NCI-H1048 (cell line): ENCODE results near the gene R3HDM4.

Experiments
- DNase-seq: peaks from one replicate; lab custom pipeline; 2025; lab: John Stamatoyannopoulos, UW

Gene R3HDM4

DNA sequence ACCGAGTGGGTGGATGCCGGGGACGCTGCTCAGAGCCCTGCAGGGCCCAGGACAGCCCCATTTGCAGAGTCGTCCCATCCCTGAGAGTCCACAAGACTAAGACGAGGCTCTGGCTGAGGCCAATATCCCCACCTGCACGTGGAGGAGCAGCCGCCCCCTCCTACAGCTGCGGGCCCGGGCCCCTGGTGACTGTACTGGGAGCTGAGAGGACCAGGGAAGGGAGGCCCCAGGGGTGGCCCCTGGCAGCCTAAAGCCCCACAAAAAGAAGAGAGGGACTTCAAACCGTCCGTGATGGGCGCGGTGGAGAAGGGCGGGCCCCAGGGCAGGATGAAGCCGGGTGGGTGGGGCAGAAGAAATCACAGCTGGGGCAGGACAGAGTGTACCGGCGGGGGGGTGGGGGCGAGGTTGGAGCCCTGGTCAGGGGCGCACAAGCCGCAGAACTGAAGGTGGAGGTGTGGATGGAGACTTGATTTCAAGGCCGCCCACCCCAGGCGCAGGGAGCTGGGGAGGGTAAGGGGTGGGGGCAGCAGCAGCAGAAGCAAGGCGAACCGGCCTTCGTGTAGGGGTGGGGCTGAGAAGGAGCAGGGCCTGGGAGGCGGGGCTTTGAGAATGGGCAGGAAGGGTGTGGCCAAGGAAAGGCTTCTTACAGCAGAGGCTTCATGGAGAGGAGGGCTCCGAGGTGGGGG lies 40.6 kb downstream of the R3HDM4 start:
- no peak for DNase-seq

DNA sequence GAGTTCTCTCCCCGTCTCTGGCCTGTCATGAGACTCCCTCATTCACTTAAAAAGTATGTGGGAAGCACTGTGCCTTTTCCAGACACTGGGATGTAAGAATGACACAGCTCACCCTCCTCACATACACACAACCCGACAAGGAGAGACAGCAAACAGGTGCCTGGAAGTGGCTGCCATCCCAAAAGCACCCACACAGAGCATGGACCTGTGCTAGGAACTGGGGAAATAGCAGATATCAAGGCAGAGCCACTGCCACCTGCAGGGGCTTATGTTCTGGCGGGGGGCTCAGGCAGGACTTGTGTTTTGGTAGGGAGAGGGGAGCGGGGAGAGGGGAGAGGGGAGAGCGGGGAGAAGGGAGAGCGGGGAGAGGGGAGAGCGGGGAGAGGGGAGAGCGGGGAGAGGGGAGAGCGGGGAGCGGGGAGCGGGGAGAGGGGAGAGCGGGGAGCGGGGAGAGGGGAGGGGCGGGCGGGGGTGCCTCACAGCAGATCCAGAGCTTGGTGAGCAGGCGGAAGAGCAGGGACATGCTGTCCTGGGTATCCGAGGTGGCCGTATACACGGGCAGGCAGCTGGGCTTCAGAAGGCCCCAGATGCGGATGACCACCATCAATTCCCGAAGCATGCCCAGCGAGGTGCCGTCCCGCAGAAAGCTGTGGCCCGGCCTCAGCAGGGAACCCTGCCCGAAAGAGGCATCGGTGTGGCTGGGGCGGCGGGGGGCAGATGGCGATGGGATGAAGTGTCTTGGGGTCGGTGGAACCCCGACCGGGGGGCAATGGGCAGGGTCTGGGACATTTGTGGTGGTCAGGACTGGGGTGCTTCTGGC lies 41.4 kb downstream of the R3HDM4 start:
- no peak for DNase-seq

DNA sequence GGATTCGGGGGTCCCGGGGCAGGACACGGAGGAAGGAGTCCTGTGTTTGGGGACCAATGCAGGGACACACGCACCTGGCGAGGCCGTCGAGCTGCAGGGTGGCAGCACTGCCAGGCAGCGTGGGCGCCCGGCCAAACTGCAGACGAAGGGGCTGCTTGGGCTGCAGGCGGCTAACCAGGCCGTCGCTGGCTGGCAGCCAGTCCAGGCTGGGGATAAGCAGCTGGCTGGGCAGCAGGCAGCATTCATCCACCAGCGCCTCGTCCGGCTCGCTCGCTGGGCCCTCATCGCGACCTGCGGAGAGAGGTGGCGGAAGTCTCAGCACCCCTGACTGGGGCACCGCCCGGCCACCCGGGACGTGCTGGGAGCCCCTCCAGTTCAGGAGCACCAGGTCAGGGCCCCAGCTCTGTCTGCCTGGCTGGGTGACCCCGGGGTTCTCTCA lies 42.0 kb downstream of the R3HDM4 start:
- DNase-seq = no peak

DNA sequence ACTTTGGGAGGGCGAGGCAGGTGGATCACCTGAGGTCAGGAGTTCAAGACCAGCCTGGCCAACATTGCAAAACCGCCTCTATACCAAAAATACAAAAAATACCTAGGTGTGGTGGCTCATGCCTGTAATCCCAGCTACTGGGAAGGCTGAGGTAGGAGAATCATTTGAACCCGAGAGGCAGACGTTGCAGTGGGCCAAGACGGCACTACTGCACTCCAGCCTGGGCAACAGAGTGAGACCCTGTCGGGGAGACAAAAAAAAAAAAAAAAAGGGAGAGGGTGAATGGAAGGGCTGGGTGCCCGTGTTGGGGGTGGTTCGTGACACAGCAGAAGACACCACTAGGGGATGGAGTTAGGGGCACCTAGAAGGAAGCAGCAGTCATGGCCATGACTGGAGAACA lies 42.7 kb downstream of the R3HDM4 start:
- DNase-seq = no peak

DNA sequence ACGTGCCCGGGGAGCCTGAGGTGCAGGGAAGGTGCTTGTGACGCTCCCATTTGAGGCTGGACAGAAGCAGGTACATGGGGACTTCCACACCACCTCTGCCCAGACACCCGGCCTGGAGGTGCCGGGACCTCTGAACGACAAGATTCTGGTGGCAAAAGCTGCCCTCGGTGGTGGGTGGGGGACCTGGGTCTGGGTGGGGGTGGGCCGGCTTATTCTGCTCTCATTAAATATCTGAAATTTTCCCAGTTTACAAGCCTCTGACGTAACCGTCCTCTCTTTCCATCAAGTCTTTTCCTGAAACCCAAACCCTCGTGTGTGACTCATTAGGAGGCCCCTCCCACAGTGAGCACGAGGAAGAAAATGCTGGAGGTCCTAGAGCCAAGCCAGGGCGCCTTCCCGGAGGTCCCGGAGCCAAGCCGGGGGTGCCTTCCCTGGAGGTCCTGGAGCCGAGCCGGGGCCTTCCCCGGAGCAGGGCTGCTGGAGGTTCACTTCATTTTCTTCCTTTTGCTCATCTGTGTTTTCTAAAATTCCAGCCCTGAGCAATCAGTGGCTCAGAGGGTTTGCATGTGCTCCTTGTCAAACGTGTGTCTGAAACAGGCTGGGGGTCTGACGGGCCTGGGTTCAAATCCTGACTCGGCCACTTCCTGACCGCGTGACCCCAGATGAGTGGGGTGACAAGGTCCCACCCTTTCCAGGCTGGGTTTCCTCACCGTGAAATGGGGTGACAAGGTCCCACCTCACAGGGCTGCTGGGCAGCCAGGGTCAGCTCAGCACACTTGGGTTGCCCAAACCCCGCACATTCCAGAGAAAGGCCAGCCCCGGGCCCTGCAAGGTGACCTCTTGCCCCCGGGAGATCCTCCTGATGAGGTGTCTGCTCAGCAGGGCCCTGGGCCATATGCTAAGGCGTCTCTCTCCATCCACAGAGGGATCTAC lies 43.5 kb downstream of the R3HDM4 start:
- no peak for DNase-seq

DNA sequence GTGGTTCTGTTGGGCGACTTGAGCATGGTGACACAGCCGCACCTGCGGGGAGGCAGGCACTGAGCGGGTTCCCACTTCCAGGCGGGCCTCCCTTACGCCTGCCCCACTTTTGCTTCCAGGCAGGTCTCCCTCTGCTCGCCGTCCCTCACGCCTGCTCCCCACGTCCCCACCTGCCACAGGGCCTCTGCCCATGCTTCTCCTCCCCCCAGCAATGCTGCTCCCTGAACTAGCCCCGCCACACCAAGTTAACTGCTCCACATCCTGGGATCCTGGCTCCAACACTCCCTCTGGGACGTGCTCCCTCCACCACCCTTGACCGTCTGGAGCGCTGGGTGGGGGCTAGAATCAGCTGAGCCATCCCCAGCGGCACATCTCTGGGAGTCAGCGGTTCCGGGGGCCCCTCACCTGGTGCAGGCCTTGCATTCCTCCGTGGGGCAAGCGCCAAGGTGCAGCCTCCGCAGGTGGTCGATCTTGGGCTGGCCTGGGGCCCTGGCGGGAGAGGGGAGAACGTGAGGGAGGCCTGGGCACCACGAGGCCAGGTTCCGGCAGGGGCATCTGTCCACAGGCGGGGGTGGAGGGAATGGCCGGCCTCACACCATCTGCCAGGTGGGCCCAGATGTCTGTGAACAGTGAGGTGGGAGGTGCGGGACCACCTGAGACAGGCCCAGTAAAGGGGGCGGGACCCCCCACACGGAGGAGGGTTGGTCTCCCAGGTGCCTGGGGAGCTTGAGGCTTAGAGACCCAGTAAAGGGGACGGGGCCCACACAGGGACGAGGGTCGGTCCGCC lies 44.4 kb downstream of the R3HDM4 start:
- no peak for DNase-seq

DNA sequence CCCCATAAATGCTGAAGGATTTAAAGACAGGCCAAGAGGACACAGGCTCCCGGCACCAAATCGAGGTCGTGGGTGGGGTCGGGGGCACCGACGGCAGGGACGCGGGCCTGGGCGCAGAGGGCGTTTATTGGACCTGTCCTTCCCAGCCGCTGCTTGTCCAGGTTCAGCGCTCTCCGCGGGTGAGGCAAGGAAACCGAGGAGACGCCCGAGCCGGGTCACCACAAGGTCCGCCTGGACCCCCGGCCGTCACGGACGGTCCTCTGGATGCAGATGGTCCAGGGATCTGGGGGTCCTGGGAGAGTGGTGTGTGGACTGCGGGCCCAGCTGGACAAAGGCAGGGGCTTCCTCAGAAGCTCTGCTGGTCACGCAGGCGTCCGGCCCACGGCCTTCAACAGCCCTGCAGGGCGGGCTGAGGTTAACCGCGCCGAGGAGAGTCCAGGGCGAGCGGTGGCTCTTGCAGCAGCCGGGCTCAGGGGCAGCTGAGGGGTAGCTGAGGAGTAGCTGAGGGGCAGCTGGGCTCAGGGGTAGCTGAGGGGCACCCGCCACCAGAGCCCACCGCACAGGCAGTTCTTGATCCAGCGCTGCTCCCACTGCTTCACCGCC lies 45.1 kb downstream of the R3HDM4 start:
- no peak for DNase-seq

DNA sequence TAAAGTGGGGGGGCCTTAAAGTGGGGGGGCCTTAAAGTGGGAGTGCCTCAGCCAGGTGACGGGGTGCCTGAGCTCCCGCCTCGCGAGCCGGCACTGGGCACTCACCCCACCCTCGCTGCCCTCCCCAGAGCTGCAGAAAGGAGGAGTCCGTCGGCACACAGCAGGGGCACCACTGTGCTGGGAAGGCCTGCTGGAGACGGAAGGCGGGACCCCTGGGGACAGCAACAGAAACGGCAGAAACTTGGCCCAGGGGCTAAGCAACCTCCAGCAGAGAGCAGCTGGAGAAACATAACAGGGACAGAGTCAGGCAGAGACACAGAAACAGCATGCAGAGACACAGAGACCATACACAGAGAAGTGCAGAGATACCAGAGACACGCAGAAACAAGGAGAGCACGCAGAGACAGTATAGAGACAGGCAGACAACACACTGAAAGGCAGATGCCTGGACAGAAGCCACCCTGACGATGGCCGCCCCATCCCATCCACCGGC lies 45.7 kb downstream of the R3HDM4 start:
- DNase-seq = no peak

DNA sequence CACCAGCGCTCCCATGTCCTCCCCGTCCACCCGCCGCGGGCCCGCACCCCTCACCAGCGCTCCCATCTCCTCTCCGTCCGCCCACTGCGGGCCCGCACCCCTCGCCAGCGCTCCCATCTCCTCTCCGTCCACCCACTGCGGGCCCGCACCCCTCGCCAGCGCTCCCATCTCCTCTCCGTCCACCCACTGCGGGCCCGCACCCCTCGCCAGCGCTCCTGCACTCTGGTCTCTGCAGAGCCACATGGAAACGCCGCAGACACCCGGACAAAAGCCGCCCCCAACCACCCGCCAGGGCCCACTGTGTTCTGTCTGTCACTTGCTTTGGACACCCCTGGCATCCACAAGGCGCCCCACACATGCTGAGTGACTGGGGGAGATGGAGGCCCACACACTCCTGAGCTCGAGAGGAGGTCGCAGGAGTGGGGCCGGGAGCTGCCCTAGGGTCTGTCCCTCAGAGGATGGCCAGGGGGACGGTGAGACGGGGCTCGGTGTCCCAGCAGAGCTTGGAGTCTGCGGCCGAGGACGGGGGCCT lies 46.2 kb downstream of the R3HDM4 start:
- DNase-seq = no peak

DNA sequence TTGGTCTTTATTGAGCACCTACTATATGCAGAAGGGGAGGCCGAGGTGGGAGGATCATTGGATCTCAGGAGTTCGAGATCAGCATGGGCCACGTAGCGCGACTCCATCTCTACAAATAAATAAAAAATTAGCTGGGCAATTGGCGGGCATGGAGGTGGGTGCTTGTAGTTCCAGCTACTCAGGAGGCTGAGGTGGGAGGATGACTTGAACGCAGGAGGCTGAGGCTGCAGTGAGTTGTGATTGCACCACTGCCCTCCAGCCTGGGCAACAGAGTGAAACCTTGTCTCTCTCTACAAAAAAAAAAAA lies 49.8 kb downstream of the R3HDM4 start:
- no peak for DNase-seq

DNA sequence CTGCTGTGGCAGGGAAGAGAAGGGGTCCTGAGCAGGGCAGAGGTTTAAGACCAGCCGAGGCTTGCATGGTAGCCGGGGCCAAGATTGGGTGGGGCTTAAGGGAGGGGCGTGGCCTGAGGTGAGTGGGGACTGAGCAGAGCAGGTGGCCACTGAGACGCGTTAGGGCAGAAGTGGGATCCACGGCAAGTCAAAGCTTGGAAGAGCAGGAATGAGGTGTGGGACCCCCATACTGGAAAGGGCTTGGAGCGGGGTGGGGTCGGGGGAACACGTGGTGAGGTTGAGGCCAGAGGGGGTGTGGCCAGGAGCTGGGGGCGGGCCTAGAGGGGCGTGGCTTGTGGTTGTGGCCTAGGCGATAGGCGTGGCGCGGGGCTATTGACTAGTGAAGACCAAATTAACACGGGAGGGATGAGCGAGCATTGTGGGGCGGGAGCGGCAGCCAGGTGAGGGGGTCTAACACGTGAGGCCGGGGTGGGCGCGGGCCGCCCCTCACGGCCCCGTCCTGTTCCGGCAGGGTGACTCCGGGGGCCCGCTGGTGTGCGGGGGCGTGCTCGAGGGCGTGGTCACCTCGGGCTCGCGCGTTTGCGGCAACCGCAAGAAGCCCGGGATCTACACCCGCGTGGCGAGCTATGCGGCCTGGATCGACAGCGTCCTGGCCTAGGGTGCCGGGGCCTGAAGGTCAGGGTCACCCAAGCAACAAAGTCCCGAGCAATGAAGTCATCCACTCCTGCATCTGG lies 50.3 kb downstream of the R3HDM4 start:
- DNase-seq = peak; percentile 48

DNA sequence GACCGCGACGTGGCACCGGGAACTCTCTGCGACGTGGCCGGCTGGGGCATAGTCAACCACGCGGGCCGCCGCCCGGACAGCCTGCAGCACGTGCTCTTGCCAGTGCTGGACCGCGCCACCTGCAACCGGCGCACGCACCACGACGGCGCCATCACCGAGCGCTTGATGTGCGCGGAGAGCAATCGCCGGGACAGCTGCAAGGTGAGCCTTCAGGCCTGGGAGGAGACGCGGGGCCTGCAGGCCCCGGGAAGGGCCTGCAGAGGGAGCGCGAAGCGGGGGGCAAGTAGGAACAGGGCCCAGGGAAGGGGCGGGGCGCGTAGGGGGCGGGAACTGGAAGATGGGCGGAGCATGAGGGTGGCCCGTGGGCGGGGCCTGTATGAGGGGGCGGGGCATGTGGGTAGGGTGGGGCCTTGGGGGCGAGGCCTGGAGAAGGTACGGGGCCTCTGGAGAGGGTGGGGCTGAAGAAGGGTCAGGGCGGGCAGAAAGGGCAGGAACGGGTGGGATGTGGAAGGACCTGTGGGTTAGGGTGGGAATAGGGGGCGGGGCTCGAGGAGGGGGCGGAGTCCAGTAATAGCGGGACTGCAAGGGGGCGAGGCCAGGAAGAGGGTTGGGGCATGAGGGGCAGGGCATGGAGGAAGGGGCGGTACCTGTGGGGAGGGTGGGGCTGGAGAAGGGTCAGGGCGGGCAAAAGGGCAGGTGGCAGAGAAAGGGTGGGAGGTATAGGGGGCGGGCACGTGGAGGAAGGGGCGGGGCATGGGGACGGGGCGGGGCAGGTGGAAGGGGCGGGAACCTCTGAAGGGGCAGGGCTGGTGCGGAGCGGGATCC lies 51.1 kb downstream of the R3HDM4 start:
- peak; percentile 46 for DNase-seq

DNA sequence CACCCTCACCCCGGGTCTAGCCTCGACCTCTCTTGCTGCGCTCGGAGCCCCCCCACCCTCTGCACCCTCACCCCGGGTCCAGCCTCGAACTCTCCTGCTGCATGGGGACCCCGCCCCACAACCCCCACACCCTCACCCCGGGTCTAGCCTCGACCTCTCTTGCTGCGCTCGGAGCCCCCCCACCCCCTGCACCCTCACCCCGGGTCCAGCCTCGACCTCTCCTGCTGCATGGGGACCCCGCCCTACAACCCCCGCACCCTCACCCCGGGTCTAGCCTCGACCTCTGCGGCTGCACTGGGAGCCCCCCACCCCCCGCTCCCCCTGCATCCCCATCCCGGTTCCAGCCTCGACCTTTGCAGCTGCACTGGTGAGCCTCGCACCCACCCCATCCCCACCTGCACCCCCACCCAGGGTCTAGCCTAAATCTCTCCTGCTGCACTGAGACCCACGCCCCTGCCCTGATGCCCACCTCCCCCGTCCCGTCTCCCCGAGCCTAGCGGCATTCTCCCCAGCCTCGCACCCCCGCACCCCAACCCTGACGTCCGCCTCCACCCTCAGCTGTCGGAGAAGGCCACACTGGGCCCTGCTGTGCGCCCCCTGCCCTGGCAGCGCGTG lies 51.8 kb downstream of the R3HDM4 start:
- no peak for DNase-seq

DNA sequence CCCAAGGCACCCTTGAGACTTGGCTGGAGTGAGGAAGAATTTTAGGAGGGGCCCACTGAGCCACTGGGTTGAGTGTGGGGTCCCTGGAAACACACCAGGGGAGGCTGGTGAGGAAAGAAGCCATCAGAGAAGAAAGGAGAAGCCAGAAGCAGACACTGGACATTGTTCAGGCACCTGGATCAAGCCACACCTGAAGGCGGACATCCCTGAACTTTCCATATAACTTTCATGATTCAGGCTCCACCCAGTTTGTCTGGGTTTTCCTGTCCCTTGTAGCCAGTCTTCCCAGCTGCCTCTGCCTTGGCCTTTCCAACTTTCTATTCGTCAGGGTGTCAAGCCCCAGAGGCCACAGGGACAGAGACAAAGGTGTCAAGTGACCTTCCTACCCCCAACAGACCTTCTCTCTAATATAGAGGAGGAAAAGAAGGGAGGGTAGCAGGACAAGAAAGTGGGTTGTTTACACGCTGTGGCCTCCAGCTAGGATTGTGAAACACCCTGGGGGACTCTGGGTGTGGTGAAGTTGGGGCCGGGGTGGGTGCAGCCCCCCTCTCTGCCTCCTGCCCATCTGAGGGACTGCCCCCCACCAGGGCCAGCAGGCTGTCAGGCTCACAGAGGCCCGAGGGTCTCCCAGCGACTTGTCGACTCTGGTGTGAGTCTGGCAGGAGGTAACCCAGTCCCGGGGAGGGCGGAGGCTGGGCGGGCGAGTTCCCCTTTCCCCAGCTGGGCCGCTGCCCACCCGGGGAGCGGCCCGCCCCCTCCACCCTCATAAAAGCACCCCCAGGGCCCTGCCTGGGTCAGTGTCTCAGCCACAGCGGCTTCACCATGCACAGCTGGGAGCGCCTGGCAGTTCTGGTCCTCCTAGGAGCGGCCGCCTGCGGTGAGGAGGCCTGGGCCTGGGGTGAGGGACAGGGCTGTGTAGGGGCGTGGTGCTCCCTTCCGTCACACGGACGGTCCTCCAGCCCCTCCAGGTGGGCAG lies 53.9 kb downstream of the R3HDM4 start, which contains the start of gene CFD:
Gene CFD (plus strand): TSS at position 797 of the 976 bp plus-strand sequence. CDS start 26 bp downstream, at position 823.
- DNase-seq = no peak

DNA sequence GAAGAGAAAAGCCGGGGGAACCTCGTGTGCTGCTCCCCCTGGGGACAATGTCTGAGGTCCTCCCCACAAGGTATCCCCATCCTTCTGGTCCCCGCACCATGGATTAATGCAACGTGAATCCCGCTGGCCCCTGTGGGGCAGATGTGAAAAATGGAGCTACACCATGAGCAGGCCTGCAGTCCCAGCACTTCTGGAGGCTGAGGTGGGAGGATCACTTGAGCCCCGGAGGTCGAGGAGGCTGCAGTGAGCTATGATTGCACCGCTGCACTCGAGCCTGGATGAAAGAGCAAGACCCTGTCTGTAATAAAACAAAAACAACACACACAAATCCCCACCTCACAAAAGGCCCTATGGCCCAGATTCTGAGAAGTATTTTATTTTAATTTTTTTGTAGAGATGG lies 54.7 kb downstream of the R3HDM4 start:
- no peak for DNase-seq

DNA sequence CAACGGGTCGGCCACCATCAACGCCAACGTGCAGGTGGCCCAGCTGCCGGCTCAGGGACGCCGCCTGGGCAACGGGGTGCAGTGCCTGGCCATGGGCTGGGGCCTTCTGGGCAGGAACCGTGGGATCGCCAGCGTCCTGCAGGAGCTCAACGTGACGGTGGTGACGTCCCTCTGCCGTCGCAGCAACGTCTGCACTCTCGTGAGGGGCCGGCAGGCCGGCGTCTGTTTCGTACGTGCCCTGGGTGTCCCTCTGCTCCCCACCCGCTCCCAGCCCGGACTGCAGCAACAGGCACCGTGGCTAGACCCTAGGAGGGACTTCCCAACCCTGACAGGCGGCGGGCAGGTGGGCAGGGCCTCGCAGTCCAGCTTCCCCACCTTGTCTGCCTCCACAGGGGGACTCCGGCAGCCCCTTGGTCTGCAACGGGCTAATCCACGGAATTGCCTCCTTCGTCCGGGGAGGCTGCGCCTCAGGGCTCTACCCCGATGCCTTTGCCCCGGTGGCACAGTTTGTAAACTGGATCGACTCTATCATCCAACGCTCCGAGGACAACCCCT lies 57.4 kb downstream of the R3HDM4 start:
- DNase-seq = no peak

DNA sequence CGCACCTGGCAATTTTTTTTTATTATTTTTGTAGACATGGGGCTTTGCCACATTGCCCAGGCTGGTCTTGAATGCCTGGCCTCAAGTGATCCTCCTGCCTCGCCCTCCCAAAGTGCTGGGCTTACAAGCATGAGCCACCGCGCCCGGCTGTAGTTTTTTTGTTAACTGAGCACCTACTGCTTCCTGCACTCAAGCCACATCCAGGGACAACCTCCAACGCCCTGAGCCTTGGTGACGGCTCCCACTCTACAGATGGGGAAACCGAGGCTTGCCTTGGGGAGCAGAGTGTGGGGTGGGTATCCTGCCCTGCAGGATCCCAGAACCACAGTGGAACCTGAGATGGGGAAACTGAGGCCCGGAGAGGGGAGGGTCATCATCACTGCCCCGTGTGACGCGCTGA lies 57.9 kb downstream of the R3HDM4 start:
- no peak for DNase-seq
